Thyroid gland (tissue), 4 donors: ENCODE data around the gene HOXB9. TPM values are rescaled to one million over a fixed set of nuclear protein-coding genes. Genes with fewer than 3 reads are reported as not detected.

ENCODE experiments used
- DNase-seq, 2 donors: peaks; one replicate each; pipeline ENCODE4 v3.0.0-alpha.2; 2019
- H3K27ac ChIP-seq, 3 donors: fragments of 200-600 bp; sonication (generic); 1 replicate in 2 of 3; 2 replicates in 1 of 3; pipeline ENCODE4 v1.5.1; 2016 to 2019; ENCODE audit warnings: mild to moderate bottlenecking in 1 of 3, moderate library complexity in 1 of 3
- H3K27me3 ChIP-seq: fragments of 200-600 bp; sonication (generic); one replicate; pipeline ENCODE4 v1.5.1; 2019
- H3K36me3 ChIP-seq, 2 donors: fragments of 200-600 bp; sonication (generic); one replicate each; pipeline ENCODE4 v1.5.1; 2016 to 2019
- H3K4me1 ChIP-seq, 2 donors: fragments of 200-600 bp; sonication (generic); one replicate each; pipeline ENCODE4 v1.5.1; 2017 to 2019
- H3K4me3 ChIP-seq, 3 donors: fragments of 200-600 bp; sonication (generic); replicated peaks in 1 of 3; 1 replicate in 2 of 3; 2 replicates in 1 of 3; pipeline ENCODE4 v1.5.1; 2016; ENCODE audit warnings: mild to moderate bottlenecking in 1 of 3
- H3K9me3 ChIP-seq: fragments of 200-600 bp; sonication (generic); one replicate; pipeline ENCODE4 v1.5.1; 2017
- POLR2A ChIP-seq, 2 donors: fragments of 450-650 bp; IDR thresholded peaks; one replicate each; pipeline ENCODE4 v1.6.1; 2017; ENCODE audit warnings: antibody characterized with exemption in 2 of 2, mild to moderate bottlenecking in 2 of 2, moderate library complexity in 1 of 2
- WGBS, 2 donors: methylation state at CpG; one replicate each; pipeline ENCODE4 v1.1.5; 2017; 5-methylcytosine and 5-hydroxymethylcytosine counted together
- intact Hi-C: fragments of 100-400 bp; cut with DNase I; formaldehyde crosslinking; loops from one replicate; pipeline ENCODE4 v1.15.1; 2023
- total RNA-seq, 4 donors: library from RNA; depleted of rRNA; stranded (reverse); fragments of >200 nt; gene quantifications; one replicate each; pipeline ENCODE4 v1.2.3, GENCODE V29; 2016
- TF ChIP-seq, protein P1 (sequence below), 6 experiments: fragments of 200-600 bp in 3 of 6; fragments of 450-650 bp in 3 of 6; sonication (generic) in 3 of 6; IDR thresholded peaks; one replicate each; pipeline ENCODE4 v1.5.1; 2016 to 2019; ENCODE audit warnings: antibody characterized with exemption in 6 of 6, mild to moderate bottlenecking in 2 of 6, inconsistent platforms in 1 of 6, moderate library complexity in 1 of 6

The HOXB9 gene
- total RNA-seq, 4 donors from 2014 or later: not detected

DNA sequence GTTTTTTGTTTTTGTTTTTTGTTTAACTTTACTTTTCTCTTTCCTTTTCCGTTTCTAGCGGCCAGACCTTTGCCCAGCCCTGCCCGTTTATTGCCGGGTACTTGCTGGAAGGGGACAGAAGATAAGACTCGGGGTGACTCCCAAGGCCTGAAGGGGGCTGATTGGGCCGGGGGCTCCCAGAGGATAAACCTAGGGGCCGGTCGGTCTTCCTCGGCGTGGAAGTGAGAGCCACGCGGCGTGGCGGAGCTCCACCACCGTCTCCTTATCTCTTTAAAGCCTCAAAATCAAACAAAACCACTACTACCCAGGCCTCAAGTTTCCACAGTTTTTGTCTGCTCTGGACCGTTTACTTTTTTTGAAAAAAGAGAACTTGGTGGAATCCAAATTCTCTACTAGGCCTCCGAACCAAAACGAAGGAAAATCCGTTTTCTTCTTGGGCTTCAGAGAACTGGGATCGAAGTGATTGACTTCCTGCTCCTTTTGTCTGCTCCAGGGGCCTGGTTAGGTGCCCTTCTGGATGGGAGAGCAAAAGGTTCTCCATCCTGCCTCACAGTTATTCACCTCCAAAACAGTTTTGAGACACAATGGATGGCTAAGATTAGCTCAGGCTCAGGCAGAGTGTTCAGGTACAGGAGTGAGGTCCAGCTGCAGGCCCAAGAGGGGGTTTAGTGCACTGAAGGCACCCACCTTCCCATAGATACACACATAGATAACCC lies 8.5 kb upstream of the HOXB9 start:
- H3K4me3 ChIP-seq: no peak overlapping the region
- no peak overlapping the region for H3K27ac ChIP-seq
- no peaks in the 10 kb centered on the region for H3K9me3 ChIP-seq
- H3K4me1 ChIP-seq: peaks cover 4% of the 10 kb centered on the region in 2 donors
- H3K36me3 ChIP-seq: no peaks in the 10 kb centered on the region
- peaks cover 73% of the 10 kb centered on the region for H3K27me3 ChIP-seq
- TF ChIP-seq POLR2A (IDR thresholded peaks at IDR 0.05): no peak
- TF ChIP-seq, protein P1, sequence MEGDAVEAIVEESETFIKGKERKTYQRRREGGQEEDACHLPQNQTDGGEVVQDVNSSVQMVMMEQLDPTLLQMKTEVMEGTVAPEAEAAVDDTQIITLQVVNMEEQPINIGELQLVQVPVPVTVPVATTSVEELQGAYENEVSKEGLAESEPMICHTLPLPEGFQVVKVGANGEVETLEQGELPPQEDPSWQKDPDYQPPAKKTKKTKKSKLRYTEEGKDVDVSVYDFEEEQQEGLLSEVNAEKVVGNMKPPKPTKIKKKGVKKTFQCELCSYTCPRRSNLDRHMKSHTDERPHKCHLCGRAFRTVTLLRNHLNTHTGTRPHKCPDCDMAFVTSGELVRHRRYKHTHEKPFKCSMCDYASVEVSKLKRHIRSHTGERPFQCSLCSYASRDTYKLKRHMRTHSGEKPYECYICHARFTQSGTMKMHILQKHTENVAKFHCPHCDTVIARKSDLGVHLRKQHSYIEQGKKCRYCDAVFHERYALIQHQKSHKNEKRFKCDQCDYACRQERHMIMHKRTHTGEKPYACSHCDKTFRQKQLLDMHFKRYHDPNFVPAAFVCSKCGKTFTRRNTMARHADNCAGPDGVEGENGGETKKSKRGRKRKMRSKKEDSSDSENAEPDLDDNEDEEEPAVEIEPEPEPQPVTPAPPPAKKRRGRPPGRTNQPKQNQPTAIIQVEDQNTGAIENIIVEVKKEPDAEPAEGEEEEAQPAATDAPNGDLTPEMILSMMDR (IDR thresholded peaks at IDR 0.05): no peak
- WGBS, 2 donors: 20 to 31% methylated on average over 20 of the region's 20 CpGs
- DNase-seq: no peak
- intact Hi-C loops: no loop called here

DNA sequence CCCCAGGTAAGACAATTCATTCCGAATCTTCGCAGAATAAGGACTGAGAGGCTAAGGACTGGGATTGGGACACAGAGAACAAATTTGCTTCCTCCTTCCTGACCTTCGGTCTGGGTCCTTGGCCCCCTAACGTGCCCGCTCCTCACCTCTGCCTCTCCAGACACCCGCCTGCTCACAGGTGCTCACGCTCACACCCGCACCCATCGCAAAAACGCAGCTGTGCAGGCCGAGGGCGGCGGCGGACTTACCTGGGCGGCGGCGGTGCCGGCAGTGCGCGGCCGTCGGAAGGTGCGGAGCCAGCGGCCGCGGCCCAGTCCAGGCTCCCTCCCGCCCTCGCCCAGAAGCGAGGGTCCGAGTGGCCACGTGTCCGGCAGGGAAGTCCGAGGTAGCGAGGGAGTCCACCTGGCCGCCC lies 7.1 kb upstream of the HOXB9 start:
- H3K9me3 ChIP-seq: no peaks in the 10 kb centered on the region
- intact Hi-C loops: no loop called here
- H3K4me3 ChIP-seq: no peak overlapping the region
- peaks cover 4% of the 10 kb centered on the region in 2 donors for H3K4me1 ChIP-seq
- 12 to 23% methylated on average over 4 to 15 of the region's 35 CpGs for WGBS, 2 donors
- H3K36me3 ChIP-seq: no peaks in the 10 kb centered on the region
- H3K27ac ChIP-seq: no peak overlapping the region
- peaks cover 81% of the 10 kb centered on the region for H3K27me3 ChIP-seq
- DNase-seq: no peak
- no peak for TF ChIP-seq POLR2A (IDR thresholded peaks at IDR 0.05)
- TF ChIP-seq, protein P1 (IDR thresholded peaks at IDR 0.05): no peak

DNA sequence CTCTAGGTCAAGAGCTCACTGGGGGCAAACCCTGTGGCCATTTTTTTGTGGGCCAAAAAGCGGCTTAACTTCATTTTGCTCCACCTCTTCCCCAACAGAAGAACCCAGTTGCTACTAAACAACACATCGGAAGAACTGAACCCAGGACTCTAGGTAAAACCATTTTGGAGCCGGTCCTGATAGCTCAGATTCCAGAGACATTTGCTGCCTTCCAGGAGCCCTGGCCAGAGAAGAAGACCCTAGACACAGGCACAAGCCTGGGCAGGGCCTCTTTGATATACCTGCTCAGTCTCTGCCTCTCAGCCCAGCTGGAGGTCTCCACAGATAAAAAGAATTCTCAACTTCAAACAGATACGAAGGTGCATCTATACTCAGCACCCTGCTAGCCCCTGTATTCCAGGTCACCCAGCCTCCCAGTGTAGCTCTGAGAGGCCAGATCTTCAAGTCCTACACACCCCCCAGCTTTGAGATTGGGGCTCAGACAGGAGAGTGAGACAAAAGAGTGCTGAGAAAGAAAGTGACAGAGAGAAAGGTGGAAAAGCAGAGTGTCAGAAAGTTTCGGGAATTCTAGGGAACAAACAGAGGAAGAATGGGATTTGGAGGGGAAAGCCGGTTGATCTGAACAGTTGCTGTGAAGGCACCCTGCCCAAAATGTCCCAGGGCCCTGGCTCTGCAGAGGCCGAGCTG lies 6.6 kb upstream of the HOXB9 start:
- H3K4me3 ChIP-seq: no peak overlapping the region
- H3K36me3 ChIP-seq: no peaks in the 10 kb centered on the region
- DNase-seq: no peak
- H3K4me1 ChIP-seq: peaks cover 4% of the 10 kb centered on the region in 2 donors
- TF ChIP-seq, protein P1 (IDR thresholded peaks at IDR 0.05): no peak
- intact Hi-C loops: no loop called here
- WGBS, 2 donors: 15 to 26% methylated on average over 7 of the region's 7 CpGs
- H3K9me3 ChIP-seq: no peaks in the 10 kb centered on the region
- peaks cover 80% of the 10 kb centered on the region for H3K27me3 ChIP-seq
- no peak overlapping the region for H3K27ac ChIP-seq

DNA sequence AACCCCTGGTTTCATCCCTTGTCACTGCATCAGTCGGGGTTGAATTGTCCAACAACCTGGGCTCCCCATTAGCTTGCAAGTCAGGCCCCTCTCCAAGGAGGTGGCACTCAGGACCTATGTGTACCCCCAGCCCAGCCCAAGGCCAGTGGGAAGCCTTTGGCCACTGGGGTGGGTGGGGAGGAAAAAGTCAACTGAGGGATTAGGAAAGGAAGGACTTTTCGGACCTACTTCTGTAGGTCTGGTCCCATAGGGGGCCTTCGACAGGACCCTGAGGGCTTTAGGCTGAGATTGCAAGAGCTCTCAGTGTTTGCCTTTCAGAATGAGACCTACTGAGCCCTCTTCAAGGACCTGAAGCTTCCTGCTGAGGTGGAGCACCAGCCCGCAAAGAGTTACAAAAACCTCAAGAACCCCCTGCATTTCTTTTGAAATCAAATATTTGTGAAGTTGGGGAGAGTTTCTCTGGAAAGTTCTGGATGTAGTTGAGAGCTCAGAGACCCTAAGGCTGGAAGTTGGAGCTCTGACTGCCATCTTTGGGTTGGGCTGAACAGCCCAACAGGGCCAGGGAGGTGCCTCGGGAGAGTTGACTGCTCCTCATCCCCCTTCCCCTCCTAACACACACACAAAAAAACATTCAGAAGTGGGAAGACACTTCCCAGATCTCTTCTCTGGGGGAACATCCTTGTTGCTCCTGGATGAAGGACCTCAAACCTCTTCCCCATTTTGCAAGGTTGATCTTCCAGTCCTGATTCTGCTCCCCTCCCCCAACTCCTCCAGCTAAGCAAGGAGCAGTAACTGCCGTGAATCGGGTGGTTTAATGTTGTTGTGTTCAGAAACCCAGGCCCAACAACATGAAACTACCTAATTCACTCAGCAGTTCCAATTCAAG lies 5.8 kb upstream of the HOXB9 start:
- Histone ChIP-seq H3K27ac (no peak overlapping the region), H3K4me3 (no peak overlapping the region), H3K36me3 (no peaks in the 10 kb centered on the region), H3K4me1 (peaks cover 4% of the 10 kb centered on the region in 2 donors), H3K27me3 (peaks cover 80% of the 10 kb centered on the region), H3K9me3 (no peaks in the 10 kb centered on the region)
- 17 to 22% methylated on average over 7 of the region's 7 CpGs for WGBS, 2 donors
- intact Hi-C loops: no loop called here
- no peak for DNase-seq
- TF ChIP-seq, protein P1 (IDR thresholded peaks at IDR 0.05): no peak
- TF ChIP-seq POLR2A (IDR thresholded peaks at IDR 0.05): no peak
